Cortex of kidney (tissue), 1 donor: ENCODE measurements around the gene RASA3.

Source experiments
- DNase-seq: peaks from one replicate; lab custom pipeline; 2025; lab: John Stamatoyannopoulos, UW

The RASA3 gene

DNA sequence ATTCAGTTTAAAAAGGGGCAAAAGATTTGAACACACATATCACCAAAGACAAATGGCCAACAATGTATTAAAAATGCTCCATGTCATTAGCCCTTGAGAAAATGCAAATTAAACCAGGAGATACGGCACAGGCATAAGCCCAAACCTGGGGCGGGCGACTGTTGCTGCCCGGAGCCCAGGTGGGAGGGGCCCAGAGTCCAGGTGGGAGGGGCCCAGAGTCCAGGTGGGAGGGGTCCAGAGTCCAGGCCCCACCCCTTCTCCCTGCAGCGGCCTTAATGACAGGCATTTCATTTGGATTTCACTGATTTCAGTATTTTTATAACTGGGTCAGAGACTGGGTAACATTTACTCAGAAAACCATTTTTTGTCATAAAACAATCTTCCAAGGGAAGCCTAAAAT is 78.2 kb downstream of the RASA3 start:
- no peak for DNase-seq

DNA sequence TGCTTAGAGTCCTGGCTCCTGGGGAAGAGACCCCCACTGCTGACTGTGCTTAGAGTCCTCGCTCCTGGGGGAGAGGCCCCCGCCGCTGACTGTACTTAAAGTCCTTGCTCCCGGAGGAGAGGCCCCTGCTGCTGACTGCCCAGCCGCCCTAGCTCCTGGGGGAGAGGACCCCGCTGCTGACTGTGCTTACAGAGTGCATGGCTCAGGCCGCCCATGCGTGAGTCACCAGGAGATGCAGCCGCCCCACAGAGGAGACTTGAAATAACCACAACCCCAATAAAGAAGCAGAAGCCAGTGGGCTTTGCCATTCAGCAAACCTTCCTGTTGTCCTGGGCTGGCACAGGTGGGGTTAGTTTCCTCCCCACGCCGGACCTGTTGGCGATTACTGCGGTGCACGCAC is 79.4 kb downstream of the RASA3 start:
- DNase-seq: no peak

GRCh38 chr13:114050536-114051450 is 81.6 kb downstream of the RASA3 start:
- no peak for DNase-seq

- no peak for DNase-seq
Observed at GRCh38 chr13:114049626-114050101, 82.8 kb downstream of the RASA3 start.

GRCh38 chr13:114049026-114049425 is 83.4 kb downstream of the RASA3 start:
- DNase-seq: no peak

- DNase-seq: no peak
Observed at GRCh38 chr13:114048443-114048842, 84.0 kb downstream of the RASA3 start.

- DNase-seq: no peak
Observed at GRCh38 chr13:114047358-114047881, 85.0 kb downstream of the RASA3 start.

- no peak for DNase-seq
Observed at GRCh38 chr13:114046431-114046975, 85.9 kb downstream of the RASA3 start.

GRCh38 chr13:114045113-114045735 is 87.2 kb downstream of the RASA3 start:
- no peak for DNase-seq

DNA sequence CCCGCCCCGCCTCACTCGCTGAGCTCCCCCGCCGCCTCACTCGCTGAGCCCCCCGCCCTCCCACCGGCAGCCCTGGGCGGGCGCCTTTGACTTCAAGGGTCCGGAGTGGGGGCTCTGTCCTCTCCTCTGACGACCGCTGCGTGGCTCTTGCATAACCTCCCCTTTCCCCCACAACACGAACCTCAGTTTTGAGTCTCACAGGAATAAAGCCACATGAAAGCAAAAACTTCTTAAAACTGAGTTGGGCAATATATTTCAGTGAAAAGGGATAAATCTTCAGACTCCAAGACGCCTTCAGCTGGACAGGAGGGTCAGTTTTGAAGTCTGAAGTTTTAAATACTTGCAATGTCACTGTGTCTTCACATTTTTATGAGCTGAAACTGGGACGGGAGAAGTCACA is 87.9 kb downstream of the RASA3 start:
- DNase-seq: no peak

- DNase-seq: no peak
Observed at GRCh38 chr13:114043421-114044053, 88.9 kb downstream of the RASA3 start.

DNA sequence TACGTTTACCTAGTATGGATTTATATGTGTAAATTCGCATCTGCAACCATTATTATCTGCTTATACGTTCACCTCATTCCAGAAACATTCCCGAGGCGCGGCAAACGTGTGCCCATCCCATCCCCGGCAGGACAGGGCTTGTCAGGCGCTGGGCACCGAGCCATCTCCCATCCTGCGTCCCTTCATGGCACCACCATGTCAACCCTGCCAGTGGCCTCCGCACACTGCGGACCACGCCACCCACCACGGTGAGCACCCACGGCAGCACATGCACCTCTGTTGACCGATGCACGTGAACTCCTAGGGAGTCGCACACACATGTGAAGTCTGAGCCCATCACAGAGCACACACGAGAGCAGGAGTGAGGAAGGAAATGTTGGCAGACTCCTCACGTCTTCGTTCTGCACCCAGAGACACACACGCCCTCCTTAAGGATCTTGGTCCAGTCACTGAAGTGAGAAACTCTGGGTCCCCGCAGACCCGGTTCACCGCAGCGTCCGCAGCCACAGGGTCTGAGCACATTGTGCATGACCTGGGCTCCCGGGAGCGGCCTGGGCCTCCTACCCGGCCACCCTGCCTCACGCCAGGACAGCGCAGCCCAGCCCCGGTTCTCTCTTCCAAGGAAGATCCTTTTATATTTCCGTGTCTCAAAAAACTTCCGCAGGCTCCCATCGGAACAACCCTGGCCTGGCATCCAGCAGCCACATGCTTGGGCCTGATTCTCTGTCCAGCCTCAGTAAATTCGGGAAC is 90.2 kb downstream of the RASA3 start:
- DNase-seq: no peak

DNA sequence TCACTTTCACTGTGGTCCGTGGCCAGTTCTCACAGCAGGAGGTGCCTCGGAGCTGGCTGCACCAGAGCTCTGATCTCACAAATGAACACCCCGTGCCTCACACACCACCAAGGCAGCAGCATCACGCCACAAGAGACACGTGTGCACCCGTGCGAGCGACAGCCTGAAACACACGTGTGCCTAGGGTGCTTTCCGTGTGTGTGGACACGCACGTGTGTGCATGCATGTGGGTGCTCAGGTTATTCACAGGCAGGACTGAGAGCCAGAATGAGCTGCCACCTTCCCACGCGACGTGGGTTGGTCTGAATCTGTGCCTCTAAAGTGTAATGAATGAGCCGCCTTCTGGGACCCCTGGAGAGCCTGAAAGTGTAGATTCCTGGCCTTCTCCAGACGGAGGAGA is 90.9 kb downstream of the RASA3 start:
- no peak for DNase-seq

DNA sequence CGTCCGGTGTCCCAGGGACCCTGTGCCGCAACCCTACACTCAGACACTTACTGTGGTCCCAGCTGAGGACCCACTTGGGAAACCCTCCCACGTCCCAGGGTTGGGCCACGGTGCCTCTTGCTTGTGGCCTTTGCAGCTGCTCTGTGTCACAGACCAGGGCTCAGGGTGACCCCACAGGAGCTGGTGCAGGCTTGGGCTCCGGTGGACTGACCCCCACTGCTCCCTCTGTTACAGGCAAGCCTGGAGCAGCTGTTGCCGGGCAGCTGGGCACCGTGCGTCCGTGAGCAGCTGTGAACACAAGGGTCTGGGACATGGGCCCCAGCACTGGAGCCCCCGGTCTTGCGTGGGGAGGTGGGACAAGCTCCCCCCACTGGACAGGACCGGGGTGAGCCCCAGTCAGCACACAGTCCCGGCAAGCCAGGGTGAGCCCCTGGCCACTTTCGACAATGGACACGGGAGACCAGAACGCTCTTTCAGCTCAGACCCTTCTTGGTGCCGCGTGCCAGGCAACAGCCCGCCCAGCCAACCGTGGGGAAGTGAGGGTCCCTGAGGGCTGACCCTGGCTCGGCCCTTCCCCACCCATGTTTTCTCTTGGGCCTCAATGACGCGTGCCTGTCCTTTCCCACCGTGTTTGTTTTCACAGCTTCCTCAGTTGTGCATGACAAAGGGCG is 92.8 kb downstream of the RASA3 start:
- DNase-seq: no peak

GRCh38 chr13:114038900-114039299 is 93.5 kb downstream of the RASA3 start:
- no peak for DNase-seq

DNA sequence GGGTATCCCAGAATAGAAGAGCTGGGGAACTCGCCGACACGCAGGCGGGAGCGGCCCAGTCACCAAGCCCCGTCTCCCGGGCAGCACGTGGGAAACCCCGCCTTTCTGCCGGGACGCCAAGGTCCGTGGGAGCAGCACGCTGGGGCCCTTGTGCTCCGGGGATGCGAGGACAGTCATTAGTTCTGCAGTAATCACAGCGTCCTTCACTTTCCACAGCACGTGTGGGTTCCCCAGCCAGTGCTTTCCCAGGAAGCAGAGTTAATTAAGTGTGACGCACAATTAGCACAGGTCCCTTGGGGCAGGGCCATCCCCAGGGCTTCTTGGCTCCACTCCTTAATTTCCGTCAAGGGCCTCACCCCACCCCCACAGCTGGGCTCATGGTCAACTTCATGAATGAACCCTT is 94.2 kb downstream of the RASA3 start:
- no peak for DNase-seq

- DNase-seq: no peak
Observed at GRCh38 chr13:114037674-114038073, 94.7 kb downstream of the RASA3 start.

GRCh38 chr13:114035583-114036531 is 96.6 kb downstream of the RASA3 start:
- no peak for DNase-seq

DNA sequence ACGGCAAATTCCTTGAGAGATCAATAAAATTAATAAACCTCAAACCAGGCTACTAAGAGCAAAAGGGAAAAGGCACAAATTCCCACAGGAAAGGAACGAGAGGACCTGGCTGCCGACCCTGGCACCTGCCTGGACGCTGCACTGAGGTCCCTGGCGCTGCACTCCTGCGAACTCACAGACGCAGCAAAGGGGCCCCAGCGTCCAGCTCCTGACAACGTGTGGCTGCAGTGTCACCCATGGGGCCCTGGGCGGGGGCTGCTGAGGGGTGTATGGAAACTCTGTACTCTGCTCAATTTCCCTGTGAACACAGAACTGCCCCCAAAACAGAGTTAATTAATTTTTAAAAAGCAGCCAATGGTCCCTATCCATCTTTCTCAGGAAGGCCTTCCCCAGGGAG is 97.2 kb downstream of the RASA3 start:
- DNase-seq: no peak

DNA sequence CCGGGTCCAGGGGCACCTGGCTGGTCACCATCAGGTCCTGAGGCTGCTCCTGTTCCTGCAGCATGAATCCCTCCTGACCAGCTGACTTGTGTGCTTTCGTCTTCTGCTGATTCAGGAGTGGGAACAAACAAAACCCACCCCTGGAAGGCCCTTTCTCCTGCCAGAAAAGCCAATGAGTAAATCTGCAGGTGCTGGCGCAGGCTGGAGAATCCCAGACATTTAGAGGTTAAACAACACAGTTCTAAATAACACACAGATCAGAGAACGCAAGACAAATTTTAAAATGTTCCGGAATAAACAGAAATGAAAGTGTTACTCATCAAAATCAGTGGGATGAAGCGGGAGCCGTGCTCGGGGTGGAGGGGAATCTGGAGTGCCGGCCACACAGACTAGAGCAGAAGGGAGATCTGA is 97.9 kb downstream of the RASA3 start:
- DNase-seq: no peak
